Gastrocnemius medialis (tissue), 4 donors: Measurements from ENCODE around the gene XRRA1. TPM values are rescaled to one million over a fixed set of nuclear protein-coding genes. Genes with fewer than 3 reads are reported as not detected.

Experiments
- ATAC-seq, 2 donors: fragments of 150-250 bp; one replicate each; pipeline ENCODE4 v1.9.1; 2016
- DNase-seq, 2 donors: peaks; one replicate each; pipeline ENCODE4 v3.0.0-alpha.2; 2019
- H3K27ac ChIP-seq, 4 donors: fragments of 200-600 bp; sonication (generic); 1 replicate in 1 of 4; 2 replicates in 3 of 4; pipeline ENCODE4 v1.5.1; 2016 to 2018; ENCODE audit warnings: mild to moderate bottlenecking in 2 of 4, moderate library complexity in 1 of 4
- H3K27me3 ChIP-seq, 3 donors: fragments of 200-600 bp; sonication (generic) in 2 of 3; 1 replicate in 1 of 3; 2 replicates in 2 of 3; pipeline versions ENCODE4 v1.5.1 to v1.6.0; 2016 to 2019; ENCODE audit warnings: mild to moderate bottlenecking in 1 of 3, moderate library complexity in 1 of 3
- H3K36me3 ChIP-seq, 2 donors: fragments of 200-600 bp; sonication (generic) in 1 of 2; one replicate each; pipeline ENCODE4 v1.5.1; 2017 to 2018
- H3K4me1 ChIP-seq, 2 donors: fragments of 200-600 bp; sonication (generic) in 1 of 2; one replicate each; pipeline ENCODE4 v1.5.1; 2016 to 2017; ENCODE audit warnings: mild to moderate bottlenecking in 2 of 2
- H3K4me3 ChIP-seq, 4 donors: fragments of 200-600 bp; sonication (generic) in 3 of 4; 1 replicate in 1 of 4; 2 replicates in 3 of 4; pipeline ENCODE4 v1.5.1; 2016 to 2019; ENCODE audit warnings: mild to moderate bottlenecking in 2 of 4
- H3K9me3 ChIP-seq, 3 donors: fragments of 200-600 bp; sonication (generic) in 2 of 3; 1 replicate in 1 of 3; 2 replicates in 2 of 3; pipeline ENCODE4 v1.5.1; 2016 to 2019
- CTCF ChIP-seq, 5 experiments: fragments of 450-650 bp in 3 of 5; fragments of 200-600 bp in 2 of 5; sonication (generic) in 2 of 5; IDR thresholded peaks in 4 of 5; conservative IDR thresholded peaks in 1 of 5; 1 replicate in 4 of 5; 2 replicates in 1 of 5; pipeline ENCODE4 v1.5.1; 2016 to 2019; ENCODE audit warnings: antibody characterized with exemption in 5 of 5, mild to moderate bottlenecking in 3 of 5, moderate library complexity in 3 of 5
- POLR2A ChIP-seq, 2 donors: fragments of 450-650 bp; IDR thresholded peaks; one replicate each; pipeline ENCODE4 v1.6.1; 2017; ENCODE audit warnings: antibody characterized with exemption in 2 of 2, mild to moderate bottlenecking in 2 of 2, moderate library complexity in 2 of 2
- in situ Hi-C, 4 donors: fragments of 200-750 bp; cut with MboI; loops; one replicate each; pipeline versions ENCODE4 v1.15.0 to v1.8.0; 2017; ENCODE audit warnings: low sequenced_read_pairs in 4 of 4
- intact Hi-C: fragments of 100-400 bp; cut with DNase I; formaldehyde crosslinking; loops from one replicate; pipeline ENCODE4 v1.15.1; 2023; ENCODE audit warnings: low total_unique reads
- total RNA-seq, 4 donors: library from RNA; depleted of rRNA; stranded (reverse); fragments of >200 nt; gene quantifications; one replicate each; pipeline versions ENCODE4 v1.1.0 to v1.2.3, GENCODE V29; 2016

XRRA1 gene
- total RNA-seq, 4 donors from 2014 or later, result 7.8 to 16.8 (median 8.8) TPM

DNA sequence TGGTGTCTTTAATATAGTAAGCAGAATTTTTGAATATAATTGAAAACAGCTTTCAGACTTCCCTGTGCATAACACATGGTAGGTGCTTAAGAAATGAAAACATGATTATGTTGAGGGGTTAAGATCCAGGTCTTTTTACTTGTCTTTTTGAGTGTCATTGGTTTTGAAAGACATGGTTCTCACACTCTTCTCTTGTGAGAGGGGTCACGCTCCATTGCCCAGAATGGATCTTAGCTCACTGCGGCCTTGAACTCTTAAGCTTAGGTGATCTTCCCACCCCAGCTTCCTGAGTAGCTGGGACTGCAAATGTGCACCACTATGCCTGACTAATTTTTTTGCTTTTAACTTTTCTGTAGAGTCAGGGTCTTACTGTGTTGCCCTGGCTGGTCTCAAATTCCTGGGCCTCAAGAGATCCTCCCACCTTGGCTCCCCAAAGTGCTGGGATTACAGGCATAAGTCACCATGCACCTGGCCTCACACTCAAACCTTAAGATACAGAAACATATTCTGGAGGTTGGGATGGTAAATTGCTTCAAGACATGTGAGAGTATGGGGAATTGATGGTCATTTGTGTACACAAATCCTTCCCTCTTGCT is 1.6 kb upstream of the XRRA1 start:
- DNase-seq (no peak), ATAC-seq (no peak)
- H3K27ac ChIP-seq, result peak overlapping the region; percentile 92 to 97 (median 92)
- peak overlapping the region; percentile 81 to 94 (median 89) for H3K4me3 ChIP-seq
- H3K4me1 ChIP-seq, result peaks cover 41 to 43% of the 10 kb centered on the region in 2 donors
- TF ChIP-seq POLR2A (IDR thresholded peaks at IDR 0.05) (no peak), CTCF (IDR thresholded peaks at IDR 0.05 in 4 of 5, conservative IDR thresholded peaks at IDR 0.05 in 1 of 5) (no peak)
- in situ Hi-C loops, result loop anchor here in 1 of 4 donors (5.0 kb wide), 1 partner anchor 77 kb away; no protein-coding TSS in a partner anchor
- intact Hi-C loops, result no loop called here
- H3K27me3 ChIP-seq, result no peaks in the 10 kb centered on the region
- no peaks in the 10 kb centered on the region for H3K9me3 ChIP-seq
- peaks cover 0 to 6% of the 10 kb centered on the region in 2 donors for H3K36me3 ChIP-seq

- no peaks in the 10 kb centered on the region for H3K27me3 ChIP-seq
- ATAC-seq, result no peak
- intact Hi-C loops, result loop anchor here (1.0 to 2.0 kb wide), 2 partner anchors 39 to 65 kb away; partner anchors contain the start of gene NEU3
- H3K36me3 ChIP-seq, result peaks cover 0 to 2% of the 10 kb centered on the region in 2 donors
- no peaks in the 10 kb centered on the region for H3K9me3 ChIP-seq
- no peak for DNase-seq
- in situ Hi-C loops, result loop anchor here in 2 of 4 donors (5.0 to 25.0 kb wide), 2 partner anchors 78 to 288 kb away; partner anchors contain the start of gene TPBGL (in 1 of the 2)
- H3K27ac ChIP-seq, result peak overlapping the region; percentile 92 to 97 (median 92)
- no peak for TF ChIP-seq CTCF (IDR thresholded peaks at IDR 0.05 in 4 of 5, conservative IDR thresholded peaks at IDR 0.05 in 1 of 5)
- TF ChIP-seq POLR2A (IDR thresholded peaks at IDR 0.05), result no peak
- peak overlapping the region; percentile 81 to 94 (median 89) for H3K4me3 ChIP-seq
- peaks cover 39 to 41% of the 10 kb centered on the region in 2 donors for H3K4me1 ChIP-seq
These were observed 854 bp upstream of the XRRA1 start for GRCh38 chr11:74949753-74950137.

- H3K27ac ChIP-seq, result peak overlapping the region; percentile 92 to 97 (median 92)
- ATAC-seq (peak; percentile 23 to 41), DNase-seq (no peak)
- no peak for TF ChIP-seq POLR2A (IDR thresholded peaks at IDR 0.05)
- TF ChIP-seq CTCF (IDR thresholded peaks at IDR 0.05 in 4 of 5, conservative IDR thresholded peaks at IDR 0.05 in 1 of 5), result no peak
- no peaks in the 10 kb centered on the region for H3K27me3 ChIP-seq
- peak overlapping the region; percentile 81 to 94 (median 89) for H3K4me3 ChIP-seq
- no peaks in the 10 kb centered on the region for H3K36me3 ChIP-seq
- in situ Hi-C loops, result loop anchor here in 1 of 4 donors (25.0 kb wide), 1 partner anchor 289 kb away; the partner anchor contains the start of gene TPBGL
- intact Hi-C loops, result loop anchor here (2.0 kb wide), 1 partner anchor 40 kb away; the partner anchor contains the start of gene NEU3
- H3K4me1 ChIP-seq, result peaks cover 39 to 41% of the 10 kb centered on the region in 2 donors
- no peaks in the 10 kb centered on the region for H3K9me3 ChIP-seq
These were observed 369 bp downstream of the XRRA1 start for GRCh38 chr11:74948546-74948897.

GRCh38 chr11:74942073-74942759 is 6.7 kb downstream of the XRRA1 start:
- Histone ChIP-seq H3K27ac (no peak overlapping the region), H3K4me3 (no peak overlapping the region), H3K36me3 (peaks cover 0 to 10% of the 10 kb centered on the region in 2 donors), H3K4me1 (peaks cover 0 to 12% of the 10 kb centered on the region in 2 donors), H3K27me3 (no peaks in the 10 kb centered on the region), H3K9me3 (no peaks in the 10 kb centered on the region)
- in situ Hi-C loops (loop anchor here in 1 of 4 donors (25.0 kb wide), 1 partner anchor 295 kb away; the partner anchor contains the start of gene TPBGL), intact Hi-C loops (no loop called here)
- TF ChIP-seq POLR2A (IDR thresholded peaks at IDR 0.05), result no peak
- TF ChIP-seq CTCF (IDR thresholded peaks at IDR 0.05 in 4 of 5, conservative IDR thresholded peaks at IDR 0.05 in 1 of 5), result no peak
- ATAC-seq (peak in 1 of 2 donors; percentile 55), DNase-seq (no peak)
